AG09309 (cell line): ENCODE data around the gene EBF4.
A peak's percentile ranks its signal among the peaks of the same experiment; 100 is the strongest.

Experiments
- DNase-seq: peaks from one replicate; pipeline ENCODE4 v3.0.0-alpha.2; 2010; ENCODE audit warnings: low read depth
- H3K4me3 ChIP-seq: 2 replicates; pipeline ENCODE4 v1.5.1; 2011; ENCODE audit warnings: mild to moderate bottlenecking, low read depth, low read length, moderate library complexity; ENCODE audit not compliant: control insufficient read depth
- TF ChIP-seq, protein P1 (sequence below): IDR thresholded peaks from 2 replicates; pipeline ENCODE4 v1.5.1; 2011; ENCODE audit warnings: mild to moderate bottlenecking, low read depth, low read length, inconsistent platforms; ENCODE audit not compliant: insufficient read depth, control insufficient read depth; ENCODE audit errors: missing control alignments

The EBF4 gene

DNA sequence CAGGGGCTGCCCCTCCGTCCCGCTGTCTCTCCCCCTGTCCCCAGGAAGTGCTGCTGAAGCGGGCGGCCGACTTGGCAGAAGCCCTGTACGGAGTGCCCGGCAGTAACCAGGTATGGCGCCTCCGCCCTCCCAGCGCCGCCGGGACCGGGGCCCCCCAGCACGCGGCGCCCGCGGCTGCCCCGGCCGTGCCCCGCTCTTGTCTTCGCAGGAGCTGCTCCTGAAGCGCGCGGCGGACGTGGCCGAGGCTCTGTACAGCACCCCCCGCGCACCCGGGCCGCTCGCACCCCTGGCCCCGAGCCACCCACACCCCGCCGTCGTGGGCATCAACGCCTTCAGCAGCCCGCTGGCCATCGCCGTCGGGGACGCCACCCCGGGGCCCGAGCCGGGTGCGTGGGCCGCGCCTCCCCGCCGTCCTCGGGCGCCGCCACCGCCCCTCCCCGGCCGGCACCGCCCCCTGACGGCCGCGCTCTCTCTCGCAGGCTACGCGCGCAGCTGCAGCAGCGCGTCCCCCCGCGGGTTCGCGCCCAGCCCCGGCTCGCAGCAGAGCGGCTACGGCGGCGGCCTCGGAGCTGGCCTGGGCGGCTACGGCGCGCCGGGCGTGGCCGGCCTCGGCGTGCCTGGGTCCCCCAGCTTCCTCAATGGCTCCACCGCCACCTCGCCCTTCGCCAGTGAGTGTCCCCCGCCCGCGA is 59.4 kb downstream of the EBF4 start:
- DNase-seq: no peak
- peak overlapping the region; percentile 37 for H3K4me3 ChIP-seq
- TF ChIP-seq, protein P1, sequence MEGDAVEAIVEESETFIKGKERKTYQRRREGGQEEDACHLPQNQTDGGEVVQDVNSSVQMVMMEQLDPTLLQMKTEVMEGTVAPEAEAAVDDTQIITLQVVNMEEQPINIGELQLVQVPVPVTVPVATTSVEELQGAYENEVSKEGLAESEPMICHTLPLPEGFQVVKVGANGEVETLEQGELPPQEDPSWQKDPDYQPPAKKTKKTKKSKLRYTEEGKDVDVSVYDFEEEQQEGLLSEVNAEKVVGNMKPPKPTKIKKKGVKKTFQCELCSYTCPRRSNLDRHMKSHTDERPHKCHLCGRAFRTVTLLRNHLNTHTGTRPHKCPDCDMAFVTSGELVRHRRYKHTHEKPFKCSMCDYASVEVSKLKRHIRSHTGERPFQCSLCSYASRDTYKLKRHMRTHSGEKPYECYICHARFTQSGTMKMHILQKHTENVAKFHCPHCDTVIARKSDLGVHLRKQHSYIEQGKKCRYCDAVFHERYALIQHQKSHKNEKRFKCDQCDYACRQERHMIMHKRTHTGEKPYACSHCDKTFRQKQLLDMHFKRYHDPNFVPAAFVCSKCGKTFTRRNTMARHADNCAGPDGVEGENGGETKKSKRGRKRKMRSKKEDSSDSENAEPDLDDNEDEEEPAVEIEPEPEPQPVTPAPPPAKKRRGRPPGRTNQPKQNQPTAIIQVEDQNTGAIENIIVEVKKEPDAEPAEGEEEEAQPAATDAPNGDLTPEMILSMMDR: no peak

DNA sequence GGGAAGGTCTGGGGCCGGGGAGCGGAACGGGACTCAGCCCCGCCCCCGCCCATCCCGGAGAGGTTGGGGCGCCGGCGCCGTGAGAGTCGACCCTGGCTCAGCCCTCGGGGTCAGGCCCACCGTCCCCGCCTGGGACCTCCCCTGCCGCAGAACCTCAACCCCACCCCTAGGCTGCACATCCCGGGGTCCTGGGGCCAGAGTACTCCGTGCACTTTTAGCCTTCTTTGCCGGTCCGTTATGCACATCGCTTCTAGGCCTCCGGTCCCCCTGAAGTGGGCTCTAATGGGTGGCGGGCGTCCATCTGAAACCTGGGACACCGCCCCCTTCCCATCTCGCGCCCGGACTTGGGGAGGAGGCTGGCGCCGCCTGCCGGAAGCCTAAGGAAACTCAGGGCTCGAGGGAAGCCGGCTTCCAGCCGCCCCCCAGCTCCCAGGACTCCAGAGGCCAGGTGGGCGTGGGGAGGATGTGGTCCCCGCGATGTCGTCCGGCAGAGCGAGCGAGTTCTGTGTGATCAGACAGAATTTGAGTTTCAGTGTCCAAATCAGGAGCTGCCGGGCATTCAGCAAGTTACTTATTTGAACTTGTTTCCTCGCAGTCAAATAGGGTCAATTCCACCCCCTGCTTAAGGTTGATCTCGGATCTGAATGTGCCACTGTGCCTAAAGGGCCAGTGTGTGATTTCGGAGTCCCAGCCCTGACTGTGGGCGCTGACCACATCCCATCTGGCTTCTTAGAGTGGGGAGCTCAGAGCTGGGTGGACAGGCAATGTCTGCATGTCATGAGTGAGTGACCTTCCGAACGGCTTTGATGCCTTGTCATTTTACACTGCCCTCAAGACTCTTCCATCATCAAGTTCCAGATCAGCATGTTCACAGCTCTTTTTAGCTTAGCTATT is 60.2 kb downstream of the EBF4 start:
- DNase-seq: no peak
- TF ChIP-seq, protein P1: peak; percentile 86
- peak overlapping the region; percentile 37 for H3K4me3 ChIP-seq

DNA sequence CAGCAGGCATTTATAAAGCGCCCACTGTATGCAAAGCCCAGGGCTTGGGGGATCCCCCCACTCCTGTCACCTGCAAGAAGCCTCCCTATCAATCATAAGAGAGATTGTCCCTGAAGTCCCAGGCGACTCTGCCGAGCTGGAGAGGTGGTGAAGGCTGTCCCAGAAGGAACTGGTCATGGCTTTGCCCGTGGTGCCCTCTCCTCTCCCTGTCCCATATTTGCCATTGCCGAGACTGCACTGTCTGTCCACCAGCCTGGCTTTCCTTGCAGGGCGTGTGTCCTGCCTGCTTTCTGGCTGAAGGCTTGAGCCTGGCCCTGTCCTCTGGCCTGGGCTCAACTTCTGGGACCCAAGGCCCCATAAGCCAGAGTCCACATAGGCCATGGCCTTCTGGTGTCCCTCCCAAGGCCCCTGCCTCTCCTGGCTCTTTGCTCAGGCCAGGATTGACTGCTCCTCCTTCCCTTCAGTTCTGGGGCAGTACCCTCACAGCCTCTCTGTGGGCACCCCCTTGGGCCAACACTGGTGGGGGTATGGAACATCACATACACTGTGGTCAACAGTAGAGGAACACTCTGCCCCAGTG is 61.0 kb downstream of the EBF4 start:
- DNase-seq: no peak
- TF ChIP-seq, protein P1: no peak

DNA sequence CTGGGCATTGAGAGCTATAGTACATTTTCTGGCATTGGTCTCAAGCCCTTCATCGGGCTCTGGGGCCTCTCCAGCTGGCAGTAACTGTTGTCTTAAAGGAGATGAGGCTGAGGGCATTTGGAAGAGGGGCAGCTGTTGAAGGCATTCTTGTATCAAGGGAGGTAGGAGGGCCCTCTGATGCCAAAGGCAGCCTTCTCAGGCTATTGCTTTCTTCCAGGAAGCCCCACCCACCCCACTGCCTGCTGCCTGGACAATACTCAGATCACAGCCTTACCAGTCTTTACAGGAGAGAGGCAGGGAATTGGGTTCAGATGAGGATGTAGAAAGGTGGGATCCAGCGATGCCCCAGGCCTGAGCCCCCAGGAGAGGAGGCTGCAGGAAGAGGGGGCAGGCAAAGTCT is 61.8 kb downstream of the EBF4 start:
- no peak for DNase-seq
- H3K4me3 ChIP-seq: no peak overlapping the region
- TF ChIP-seq, protein P1: no peak

More for the DNA sequence above, 61.0 kb downstream of the EBF4 start:
- H3K4me3 ChIP-seq: no peak overlapping the region

DNA sequence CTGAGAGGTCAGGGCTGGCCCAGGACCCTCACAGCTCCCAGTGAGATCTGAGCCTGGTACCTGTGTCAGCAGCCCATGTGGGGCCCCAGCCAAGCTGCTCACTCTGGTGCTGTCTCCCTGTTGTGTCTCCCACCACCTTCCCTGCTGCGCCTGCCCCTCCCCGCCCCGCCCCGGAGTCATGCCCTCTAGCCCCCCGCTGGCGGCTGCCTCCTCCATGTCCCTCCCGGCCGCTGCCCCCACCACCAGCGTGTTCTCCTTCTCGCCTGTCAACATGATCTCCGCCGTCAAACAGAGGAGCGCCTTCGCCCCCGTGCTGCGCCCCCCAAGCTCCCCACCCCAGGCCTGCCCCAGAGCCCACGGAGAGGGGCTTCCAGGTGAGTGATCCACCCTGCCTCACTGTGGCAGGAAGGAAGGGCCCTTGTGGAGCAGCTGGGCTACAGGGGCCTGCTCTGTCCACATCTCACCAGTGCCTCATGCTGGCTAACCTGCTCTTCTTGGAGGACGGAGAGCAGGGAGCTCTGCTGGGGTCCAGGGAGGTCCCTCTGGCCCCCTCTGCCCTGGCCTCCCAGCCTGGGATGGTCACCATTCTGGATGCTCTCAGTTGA is 63.0 kb downstream of the EBF4 start:
- TF ChIP-seq, protein P1: no peak
- no peak overlapping the region for H3K4me3 ChIP-seq
- DNase-seq: no peak

DNA sequence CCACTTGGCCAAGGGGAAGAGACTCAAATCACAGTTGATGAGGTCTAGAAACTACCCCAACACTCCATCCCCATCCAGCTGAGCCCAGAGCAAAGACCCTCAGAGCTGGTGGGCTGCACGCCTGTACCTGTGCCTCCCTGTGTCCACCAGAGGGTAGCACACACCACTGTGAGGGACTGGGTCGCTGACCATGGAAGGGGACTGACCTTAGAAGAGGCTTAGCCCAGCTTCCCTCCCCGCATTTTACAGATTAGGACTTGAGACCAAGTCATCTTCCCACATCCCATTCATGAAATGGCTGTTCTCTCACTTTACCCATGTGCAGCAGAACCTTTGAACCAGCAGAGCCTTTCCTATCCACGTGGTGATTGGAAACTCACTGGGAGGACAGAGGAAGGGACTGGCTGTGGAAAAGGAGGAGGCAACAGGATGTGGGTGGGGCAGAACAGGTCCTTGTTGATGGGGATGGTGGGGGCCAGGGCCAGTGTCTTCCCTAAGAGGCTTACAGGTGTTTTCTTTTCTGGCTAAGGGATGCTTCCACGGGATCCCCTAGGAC is 63.6 kb downstream of the EBF4 start:
- H3K4me3 ChIP-seq: no peak overlapping the region
- DNase-seq: no peak
- TF ChIP-seq, protein P1: peak; percentile 88
